GM19351 (cell line): ENCODE results near the gene PHF21A.
"Not testable (repeated sequence)": the region's sequence is repeated elsewhere in the genome, so short reads cannot be mapped to it uniquely, and the experiment has no call there.

ENCODE experiments used
- ATAC-seq: cut with Tn5 transposase; IDR thresholded peaks from one replicate; pipeline ENCODE4 v1.9.1; 2021; ENCODE audit warnings: mild to moderate bottlenecking, moderate library complexity; ENCODE audit not compliant: unreplicated experiment

PHF21A gene

DNA sequence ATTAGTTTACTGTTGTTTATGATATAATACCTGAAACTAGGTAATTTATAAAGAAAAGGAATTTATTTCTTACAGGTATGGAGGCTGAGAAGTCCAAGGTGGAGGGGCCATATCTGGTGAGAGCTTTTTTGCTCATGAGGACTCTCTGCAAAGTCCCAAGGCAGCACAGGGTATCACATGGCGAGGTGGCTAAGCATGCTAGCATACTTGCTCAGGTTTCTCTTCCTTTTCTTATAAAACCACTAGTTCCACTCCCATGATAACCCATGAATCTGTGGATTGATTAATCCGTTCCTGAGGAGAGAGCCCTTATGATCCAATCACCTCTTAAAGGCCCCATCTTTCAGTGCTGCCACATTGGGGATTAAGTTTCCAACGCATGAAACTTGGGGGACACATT is 82.7 kb downstream of the PHF21A start:
- ATAC-seq: no peak

DNA sequence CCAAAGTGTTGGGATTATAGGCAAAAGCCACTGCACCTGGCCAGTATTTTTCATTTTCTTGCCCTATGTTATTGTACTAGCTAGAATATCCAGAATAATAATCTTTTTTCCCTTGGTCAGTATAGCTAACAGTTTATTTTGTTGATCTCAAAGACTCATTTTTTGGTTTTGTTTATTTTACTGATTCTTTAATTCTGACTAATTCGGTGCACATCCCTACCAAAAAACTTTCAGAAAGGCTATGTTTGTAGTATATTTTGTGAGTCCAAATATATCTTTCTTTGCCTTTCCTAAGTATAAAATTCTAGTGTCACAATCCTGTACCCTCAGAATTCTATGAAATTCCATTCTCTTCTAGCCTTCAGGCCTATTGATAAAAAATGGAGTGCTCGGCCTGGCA is 84.3 kb downstream of the PHF21A start:
- ATAC-seq: no peak

DNA sequence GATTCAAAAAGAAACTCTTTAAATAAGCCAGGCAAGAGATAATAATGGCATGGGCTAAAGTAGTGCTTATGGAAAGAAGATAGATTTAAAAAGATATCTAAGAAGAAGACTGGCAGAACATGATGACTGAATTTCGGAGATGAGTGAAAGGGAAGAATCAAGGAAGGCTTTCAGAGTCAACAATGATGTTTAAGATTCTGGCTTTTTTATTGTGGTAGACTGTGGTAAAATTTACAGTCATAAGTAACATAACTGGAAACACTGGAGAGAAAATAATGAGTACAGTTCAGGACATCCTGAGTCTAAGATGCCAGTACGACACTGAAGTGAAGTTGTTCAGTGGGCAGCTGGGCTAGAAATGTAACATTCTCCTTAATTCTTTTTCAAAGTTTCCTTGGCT is 85.2 kb downstream of the PHF21A start:
- ATAC-seq: no peak

DNA sequence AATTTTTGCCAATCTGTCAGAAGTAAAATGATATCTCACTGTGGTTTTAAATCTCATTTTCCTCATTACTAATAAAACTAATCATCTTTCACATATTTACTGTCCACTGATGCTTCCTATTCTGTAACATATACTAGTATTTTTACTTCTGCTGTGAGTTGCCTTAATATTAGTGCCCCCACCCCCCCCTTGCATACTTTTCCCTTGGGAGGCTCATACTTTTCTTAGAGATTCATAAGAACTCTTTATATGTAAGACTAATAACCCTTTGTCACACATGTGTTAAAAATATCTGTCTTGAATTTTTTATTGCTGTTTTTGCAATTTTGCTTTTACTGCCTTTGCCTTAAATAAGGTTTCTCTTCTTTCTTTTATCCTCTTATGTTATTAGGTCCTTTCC is 87.2 kb downstream of the PHF21A start:
- ATAC-seq: no peak

DNA sequence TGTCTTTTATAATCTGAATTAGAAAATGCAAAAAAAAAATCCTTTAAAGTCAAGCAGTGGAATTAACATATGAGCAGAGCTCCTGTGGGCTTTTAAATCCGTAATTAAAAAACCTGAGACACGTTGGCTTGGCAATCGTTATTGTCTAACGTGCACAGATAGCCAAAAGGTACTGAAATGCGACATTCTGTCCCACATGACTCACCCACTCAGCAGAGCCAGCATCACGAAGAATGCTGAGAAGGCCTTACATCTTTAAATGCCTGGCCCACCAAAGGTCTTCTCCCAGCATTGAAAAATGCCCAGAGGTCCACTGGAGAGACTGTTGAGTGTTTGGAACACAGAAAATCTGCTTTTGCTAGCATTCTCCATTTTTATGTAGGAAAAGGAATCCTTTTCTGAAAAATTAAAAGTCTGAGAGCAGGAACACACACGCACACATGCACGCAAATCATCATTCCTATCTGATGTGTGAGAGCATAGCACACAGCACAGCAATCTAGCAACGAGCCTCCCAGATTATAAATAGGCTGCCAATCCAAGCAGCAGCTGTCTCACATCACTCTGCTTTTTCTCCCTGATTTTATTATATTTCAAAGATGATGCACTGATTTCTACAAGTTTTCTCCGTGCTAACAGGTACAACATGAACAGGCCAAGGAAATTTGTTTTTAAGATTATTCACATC is 94.5 kb downstream of the PHF21A start:
- no peak for ATAC-seq

DNA sequence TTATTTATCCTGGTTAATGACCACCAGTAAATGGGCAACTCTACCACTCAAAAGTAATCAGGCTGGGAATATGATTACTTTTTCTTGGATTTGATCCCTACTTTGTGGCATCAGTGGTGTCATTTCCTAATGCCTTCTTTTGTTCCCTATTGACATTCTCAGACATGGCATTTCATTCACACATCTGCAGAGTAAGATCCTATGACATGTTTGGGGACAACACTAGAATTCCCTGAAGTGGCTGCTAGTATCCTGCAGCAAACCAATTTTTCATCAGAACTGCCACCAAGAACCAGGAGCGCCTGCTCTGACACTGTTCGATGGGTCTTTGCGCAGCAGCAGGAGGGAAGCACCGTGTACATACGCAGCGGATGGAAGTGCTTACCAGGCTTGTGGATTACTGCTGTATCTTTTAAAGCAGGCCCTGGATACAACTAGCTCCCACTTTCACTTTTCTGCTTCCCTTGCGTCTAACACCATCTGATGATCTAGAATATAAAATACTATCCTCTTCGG is 101.1 kb downstream of the PHF21A start:
- ATAC-seq: no peak

DNA sequence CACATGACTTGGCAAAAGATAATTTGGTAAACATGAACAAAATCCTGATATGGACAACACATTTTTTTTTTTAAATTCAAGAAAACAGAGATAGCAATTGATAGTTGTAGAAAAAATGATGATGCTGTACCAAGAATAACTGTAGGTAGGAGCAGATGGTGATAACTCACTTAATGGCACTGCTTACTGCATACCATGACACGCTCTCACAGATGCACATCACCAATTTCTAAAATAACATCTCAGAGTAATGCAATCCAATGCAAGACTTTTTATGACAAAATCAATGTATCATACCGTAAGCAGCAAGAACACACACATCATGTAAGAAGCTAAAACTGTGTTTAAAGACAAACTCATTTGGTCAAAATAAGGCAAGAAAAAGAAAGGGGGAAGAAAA is 102.6 kb downstream of the PHF21A start:
- no peak for ATAC-seq

DNA sequence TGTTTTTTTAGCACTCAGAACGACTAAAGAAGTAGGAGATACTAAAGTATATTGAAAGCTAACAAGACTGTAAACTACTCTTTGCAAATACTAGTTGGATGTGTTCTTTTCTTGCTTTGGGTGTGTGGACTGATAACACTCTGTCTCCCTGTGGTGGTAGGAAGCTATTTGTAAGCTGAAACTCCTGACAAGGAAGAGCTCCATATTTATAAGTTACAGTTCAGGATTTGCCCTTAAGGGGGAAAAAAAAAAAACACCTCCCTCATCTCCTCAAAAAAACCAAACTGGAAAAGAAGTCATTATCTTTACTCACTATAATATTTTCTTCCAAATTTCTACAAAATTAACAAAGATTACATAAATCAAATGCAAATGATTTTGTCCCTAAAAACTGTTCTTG is 103.9 kb downstream of the PHF21A start:
- ATAC-seq: no peak

DNA sequence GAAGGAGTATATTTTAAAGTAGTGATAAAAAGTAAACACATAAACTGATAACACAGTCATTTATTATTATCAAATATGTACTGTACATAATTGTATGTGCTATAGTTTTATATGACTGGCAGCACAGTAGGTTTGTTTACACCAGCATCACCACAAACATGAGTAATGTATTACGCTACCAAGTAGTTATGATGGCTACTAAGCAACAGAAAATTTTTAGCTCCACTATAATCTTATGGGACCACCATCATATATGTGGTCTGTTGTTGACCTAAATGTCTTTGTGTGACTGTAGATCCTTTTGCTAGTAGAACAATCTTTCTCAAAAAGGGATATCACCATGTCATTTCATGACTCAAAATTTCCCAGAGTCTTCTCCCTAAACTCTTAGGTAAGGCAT is 105.3 kb downstream of the PHF21A start:
- no peak for ATAC-seq

DNA sequence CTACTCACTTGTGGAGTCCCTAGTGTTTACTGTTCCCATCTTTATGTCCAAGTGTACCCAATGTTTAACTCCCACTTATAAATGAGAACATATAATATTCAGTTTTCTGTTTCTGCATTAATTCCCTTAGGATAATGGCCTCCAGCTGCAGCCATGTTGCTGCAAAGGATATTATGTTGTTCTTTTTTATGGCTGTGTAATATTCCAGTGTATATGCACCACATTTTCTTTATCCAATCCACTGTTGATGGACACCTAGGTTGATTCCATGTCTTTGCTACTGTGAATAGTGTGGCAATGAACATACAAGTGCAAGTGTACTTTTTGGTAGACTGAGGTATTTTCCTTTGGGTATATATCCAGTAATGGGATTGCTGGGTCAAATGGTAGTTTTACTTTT is 107.1 kb downstream of the PHF21A start:
- not testable (repeated sequence) for ATAC-seq

DNA sequence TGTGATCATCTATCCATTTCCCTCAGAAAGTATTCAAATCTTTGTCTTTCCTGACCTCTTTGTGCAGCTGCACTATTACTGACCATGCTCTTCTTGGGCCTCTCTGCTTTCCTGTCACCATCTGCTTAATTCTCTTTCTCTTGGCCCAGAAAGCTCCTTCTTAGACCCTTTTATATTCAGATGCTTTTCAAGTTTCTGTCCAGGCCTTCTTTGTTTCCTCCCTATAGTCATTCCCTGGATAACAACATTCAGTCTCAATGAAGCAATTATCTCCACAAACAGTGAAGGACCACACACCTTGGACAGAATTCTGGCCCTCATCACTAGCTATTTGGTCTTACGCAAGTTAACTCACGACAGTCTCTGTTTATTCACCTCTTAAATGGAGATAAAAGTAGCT is 109.1 kb downstream of the PHF21A start:
- ATAC-seq: no peak

DNA sequence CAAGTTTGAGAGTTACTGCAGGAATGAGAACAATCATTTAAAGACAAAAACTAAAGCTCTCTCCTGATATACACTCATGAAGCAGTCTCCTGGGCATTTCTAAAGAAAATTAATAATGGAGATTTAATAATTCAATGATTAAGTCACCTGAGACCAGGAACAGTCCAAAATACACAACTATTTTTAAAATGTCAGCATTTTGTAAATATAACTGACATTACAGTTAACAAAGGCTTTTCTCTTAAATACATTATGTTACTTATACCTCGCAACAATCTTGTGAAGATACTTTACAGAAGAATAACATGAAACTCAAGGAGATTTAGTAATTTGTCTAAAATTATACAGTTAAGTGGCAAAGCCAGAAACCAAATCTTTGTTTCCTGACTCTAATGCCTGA is 111.2 kb downstream of the PHF21A start:
- ATAC-seq: no peak

DNA sequence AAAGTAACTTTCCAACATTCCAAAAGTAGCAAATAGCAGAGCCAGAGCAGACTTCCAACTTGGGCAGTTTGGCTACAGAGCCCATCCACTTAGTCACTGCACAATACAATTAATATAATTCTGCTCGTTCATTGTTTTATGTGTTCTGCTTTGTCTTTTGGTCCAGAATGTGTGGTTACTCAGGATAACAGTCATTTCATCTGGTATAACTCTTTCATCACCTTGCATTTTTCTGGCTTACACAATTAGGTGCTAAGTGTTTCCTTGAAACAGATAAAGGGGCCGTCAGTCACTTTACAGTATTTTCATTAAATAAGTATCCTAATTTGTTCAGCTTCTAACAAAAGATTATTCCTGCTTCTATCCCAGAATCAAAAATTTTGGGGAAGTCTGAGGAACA is 111.6 kb downstream of the PHF21A start:
- ATAC-seq: no peak

DNA sequence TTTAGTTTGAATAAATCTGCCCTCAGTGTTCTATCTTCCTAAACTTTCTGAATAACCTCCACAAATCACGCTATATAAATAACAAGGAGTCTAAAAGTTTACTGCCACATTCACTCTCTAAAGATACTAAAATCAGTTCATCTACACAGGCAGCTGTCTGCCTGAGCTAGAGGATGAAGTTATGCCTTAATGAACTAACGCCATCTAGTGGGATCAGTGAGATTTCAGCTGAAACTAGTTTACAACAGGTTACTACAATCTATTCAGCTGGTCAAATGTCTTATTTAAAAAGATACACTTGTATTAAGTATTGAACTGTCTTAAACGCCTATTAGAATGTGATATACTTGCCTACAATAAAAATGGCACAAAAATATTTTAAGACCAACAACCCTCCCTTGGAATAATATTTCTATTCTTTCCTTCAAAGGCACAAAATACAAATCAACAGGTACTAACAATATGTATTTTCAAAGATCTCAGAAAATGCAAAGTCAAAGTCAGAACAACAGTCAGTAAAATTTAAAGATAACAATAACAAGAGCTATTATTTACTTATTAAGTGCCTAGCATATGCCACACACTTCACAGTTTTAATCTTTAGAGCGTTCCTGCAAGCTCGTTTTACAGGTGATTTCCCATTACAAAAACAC is 114.7 kb downstream of the PHF21A start:
- no peak for ATAC-seq

DNA sequence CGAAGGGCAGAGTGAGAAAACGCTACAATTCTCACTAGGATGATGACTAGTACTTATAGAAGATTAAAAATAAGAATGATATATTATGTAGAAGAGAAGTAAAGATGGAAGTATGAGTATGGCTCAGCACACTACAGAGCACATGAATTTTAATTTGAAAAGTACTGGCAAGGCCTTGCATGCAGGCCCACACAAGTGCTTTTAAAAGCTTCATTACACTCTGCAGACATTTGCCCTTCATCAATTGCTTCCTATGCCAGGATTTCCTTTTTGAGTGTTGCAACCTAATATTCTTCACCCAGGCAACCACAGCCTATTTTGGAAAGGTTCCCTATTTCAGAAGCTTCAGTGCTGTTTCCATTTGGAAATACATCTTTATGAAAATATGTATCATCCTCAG is 117.7 kb downstream of the PHF21A start:
- ATAC-seq: no peak

DNA sequence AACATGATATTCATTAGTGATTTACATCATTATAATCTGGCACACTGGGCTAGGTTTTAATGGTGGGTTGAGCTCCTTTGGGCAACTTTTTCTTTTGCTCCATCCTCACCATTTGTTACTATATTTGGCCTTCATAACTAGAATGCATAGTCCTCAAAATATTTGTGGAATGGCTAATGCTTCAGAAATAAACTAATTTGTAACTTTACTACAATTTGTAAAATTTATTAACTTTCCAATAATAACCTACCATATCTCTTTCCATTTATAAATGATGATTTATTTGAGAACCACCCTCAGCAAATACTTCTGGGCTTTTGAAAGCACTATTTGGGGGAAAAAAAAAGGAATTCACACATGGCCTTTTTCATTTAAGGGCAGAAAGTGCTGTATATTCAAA is 119.1 kb downstream of the PHF21A start:
- no peak for ATAC-seq

DNA sequence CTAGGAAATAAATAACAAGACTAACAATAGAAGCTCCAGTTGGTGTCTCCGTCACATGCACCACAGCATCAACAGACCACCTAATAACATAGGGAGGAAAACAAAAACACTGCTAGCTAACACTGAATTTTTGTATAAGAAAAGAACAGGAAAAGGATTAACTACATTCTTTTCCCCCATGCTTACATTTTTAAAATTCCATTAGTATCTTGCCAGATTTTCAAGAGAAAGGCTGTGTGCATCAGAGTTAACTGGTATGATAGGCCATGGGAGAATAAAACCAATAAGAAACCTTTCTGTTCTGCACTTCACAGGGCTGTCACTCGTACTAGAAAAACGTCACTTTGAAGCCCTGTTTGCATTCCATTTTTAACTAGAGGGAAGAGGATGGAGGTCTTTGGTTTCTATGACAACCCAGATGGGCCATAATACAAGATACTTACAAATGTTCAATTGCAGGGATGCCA is 119.8 kb downstream of the PHF21A start:
- ATAC-seq: no peak

DNA sequence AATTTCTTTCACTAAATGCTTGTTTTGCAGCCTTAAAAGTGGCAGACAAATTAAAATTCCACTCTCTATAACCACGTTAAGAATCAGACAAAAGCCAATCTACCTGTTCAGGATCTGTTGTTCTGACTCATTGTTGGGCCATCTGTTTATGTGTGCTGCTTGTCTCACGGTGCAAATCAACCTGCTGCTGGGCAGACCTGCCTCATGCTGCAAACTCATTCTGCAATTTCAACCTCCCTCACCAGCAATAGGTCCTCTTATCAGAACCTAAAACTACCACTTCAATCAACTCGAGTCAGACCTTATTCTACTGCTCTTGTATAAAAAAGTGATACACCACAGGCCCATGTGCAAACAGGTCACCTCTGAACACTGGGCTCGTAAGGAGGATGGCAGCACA is 123.7 kb downstream of the PHF21A start:
- no peak for ATAC-seq

DNA sequence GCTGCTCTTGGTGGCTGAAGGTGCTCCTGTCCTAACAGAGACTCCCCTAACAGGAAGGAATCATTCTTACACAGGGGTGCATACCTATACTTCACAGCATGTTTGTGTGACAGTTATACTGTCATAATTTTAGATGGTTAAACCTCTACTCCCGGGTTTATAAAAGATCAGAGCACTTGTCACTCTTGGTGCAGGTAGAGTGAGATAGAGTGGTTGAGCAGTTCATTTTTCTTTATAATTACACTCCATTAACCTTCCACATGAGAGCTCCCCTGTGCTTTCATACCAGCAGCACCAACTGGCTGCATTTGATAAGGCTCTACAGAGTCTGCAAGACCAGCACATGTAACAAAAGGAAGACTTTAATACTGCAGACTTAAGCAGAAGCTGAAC is 125.9 kb downstream of the PHF21A start:
- no peak for ATAC-seq

DNA sequence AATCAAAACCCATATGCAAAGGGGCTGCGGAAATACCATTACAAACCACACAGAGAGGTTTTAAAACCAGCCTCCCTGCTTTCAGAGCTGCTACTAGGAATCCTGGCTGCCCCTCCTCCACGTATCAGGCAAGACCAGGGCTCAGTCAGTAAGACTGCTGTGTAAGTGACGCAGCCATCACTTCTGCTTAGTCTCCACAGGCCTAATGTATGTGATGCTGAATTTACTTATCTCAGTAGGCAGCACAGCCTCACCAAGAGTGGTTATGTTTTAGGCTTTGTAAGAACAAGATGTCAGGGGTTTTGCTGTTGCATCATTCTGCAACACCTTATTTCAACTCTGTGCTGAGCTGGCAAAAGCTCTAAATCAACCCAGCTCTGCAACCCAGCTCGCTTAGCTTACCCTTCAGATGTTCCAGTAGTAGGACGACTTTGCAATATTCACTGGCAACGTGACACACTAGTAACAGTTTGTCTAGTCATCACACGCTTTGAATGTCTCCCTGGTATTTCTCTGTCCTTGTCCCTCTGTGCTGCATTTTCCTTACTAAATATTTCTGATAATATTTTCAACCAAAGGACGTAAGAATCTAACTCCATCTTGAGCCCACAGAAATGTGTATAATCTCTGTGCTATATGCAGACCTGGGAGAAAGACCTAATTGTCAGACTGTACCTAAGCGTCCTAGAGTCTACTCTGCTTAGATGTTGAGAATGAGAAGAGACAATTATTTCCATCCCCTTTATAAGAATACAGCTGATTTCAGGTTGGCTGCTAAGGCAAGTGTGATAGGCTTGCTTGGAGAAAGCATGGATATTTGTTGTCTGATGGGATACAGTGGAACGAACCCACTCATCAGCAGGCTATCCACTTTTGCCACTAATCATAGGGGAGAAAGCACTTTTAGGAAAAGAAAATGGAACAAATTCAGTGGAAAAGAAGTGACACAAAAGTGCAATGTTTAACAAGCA is 126.6 kb downstream of the PHF21A start:
- ATAC-seq: no peak

DNA sequence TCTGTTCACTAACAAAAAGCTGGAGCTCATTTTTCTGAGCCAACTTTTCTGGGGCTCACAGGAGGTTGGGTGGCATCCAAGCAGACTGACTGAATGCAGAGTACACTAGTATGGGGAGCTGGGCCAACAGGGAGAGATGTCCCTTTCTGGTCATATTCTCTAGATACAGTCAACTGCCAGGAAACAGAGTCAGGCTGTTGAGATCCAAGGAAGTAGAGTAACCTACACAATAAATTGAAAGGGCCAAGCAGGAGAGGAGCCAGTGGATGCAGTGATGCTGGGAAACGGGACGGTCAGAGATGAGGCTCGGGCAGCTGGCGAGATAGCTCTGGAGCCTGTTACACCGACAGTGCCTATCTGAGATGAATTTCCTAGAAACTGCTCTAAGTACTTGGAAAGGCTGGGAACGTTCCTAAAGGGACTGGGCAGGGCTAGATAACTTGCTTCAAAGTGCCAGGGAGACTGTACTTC is 127.7 kb downstream of the PHF21A start:
- ATAC-seq: no peak
